Islet precursor cell (in vitro differentiated cells): ENCODE measurements around the gene PGBD2.
"Not testable (repeated sequence)": the region's sequence is repeated elsewhere in the genome, so short reads cannot be mapped to it uniquely, and the experiment has no call there.

Experiments used
- DNase-seq: peaks from one replicate; pipeline ENCODE4 v3.0.0-alpha.2; 2018

The PGBD2 gene

DNA sequence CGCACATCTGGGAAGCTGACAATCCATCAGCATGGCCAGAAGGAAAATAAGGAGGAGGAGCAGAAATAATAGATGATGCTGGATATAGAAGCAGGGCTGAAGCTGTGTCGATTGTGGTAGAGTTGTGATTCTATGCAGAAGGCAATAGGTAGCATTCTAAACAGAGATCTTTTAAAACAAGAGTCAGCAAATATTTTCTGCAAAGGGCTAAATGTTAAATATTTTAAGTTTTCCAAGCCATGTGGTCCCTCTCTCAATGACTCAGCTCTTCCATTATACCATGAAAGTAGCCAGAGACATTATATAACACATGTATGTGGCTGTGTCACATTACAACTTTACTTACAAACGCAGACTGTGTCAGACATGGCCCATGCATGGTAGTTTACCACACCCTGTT is 21.2 kb downstream of the PGBD2 start:
- DNase-seq = not testable (repeated sequence)

DNA sequence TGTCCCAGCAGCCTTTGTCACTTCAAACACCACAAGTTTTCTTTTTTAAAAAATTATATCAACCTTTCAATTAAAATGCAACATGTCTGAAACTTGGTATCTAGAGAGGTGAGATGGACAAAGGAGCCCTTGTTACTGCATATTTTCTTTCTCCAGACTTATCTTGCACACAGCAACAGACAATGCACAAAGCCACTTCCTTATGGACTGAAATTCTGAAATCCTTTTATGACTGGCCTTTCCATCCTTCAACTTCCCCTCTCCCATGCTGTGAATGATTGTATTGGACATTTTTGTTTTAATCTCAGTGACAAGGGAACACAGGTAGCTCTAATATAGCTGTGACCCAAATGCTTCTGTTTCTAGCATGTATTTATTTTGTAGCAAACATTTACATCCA is 22.1 kb downstream of the PGBD2 start:
- DNase-seq = not testable (repeated sequence)

DNA sequence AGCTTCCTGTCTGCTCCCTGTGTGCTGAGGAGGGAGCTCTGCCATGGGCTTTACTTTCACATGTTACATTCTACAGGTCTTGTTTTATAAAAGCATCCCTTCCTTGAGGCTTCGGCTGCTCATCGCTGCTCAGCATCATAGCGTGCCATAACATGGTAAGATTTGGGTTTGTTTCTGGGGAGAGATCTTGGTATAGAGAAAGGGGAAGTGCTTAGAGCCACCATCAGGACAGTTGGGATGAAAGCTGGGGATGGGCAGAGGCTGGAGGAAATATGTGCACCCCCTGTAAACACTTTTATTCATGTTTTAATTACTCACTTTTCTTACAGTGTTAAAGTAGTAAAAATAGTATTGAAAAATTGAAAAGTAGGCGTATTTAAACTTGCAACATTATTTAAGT is 24.0 kb downstream of the PGBD2 start:
- not testable (repeated sequence) for DNase-seq

DNA sequence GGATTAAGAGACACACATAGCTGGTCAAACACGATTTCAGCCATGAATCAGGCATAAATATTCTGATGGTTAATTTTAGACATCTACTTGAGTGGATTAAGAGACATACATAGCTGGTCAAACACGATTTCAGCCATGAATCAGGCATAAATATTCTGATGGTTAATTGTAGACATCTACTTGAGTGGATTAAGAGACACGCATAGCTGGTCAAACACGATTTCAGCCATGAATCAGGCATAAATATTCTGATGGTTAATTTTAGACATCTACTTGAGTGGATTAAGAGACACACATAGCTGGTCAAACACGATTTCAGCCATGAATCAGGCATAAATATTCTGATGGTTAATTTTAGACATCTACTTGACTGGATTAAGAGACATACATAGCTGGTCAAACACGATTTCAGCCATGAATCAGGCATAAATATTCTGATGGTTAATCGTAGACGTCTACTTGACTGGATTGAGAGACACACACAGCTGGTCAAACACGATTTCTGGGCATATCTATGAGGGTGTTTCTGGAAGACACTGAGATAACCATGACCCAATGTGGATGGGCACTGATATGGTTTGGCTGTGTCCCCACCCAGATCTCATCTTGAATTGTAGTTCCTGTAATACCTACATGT is 32.3 kb downstream of the PGBD2 start:
- DNase-seq = not testable (repeated sequence)

DNA sequence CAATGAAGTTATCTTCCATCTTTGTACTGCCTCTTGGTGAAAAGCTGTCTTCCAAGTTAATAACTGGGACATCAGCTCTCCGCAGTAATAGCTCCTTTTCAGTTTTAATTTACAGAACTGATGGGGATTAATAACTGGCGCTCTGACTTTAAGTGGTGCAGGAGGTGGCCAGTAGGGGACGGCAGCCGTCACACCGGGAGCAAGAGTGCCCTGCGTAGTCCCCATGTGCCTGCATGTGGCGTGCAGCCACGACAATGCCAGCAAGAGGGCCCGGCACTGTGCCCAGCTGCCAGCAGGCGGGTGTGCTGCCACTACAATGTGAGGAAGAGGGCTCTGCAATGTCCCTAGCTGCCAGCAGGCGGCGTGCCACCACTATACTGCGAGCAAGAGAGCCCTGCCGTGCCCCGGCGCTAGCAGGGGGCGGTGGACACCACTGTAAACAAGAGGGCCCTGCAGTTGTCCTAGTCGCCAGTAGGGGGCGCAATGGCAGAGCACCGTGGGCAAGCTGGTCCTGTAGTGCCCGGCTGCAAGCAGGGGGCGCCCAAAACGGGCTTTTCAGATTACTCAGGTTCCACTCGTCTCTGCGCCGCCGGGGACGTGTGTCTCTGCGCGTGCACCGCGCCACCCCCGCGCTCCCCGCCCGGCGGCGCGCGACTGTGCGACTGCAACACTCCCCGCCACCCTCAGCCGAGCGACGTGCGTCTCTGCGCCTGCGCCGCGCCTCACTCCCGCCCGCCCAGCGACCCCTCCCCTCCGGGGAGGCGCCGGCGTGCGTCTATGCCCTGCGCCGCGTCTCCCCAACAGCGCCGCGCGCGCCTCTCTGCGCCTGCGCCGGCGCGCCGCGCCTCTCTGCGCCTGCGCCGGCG is 38.3 kb downstream of the PGBD2 start:
- DNase-seq = not testable (repeated sequence)

DNA sequence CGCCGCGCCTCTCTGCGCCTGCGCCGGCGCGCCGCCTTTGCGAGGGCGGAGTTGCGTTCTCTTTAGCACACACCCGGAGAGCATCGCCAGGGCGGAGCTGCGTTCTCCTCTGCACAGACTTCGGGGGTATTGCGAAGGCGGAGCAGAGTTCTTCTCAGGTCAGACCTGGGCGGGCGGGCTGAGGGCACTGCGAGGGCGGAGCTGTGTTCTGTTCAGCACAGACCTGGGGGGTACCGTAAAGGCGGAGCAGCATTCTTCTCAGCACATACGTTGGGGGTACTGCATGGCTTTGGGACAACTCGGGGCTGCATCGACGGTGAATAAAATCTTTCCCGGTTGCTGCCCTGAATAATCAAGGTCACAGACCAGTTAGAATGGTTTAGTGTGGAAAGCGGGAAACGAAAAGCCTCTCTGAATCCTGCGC is 39.0 kb downstream of the PGBD2 start:
- DNase-seq = not testable (repeated sequence)

DNA sequence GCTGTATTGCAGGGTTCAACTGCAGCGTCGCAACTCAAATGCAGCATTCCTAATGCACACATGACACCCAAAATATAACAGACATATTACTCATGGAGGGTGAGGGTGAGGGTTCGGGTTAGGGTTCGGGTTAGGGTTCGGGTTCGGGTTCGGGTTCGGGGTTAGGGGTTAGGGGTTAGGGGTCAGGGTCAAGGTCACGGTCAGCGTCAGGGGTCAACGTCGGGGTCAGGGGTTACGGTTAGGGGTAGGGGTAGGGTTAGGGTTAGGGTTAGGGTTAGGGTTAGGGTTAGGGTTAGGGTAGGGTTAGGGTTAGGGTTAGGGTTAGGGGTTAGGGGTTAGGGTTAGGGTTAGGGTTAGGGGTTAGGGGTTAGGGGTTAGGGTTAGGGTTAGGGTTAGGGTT is 39.4 kb downstream of the PGBD2 start:
- not testable (repeated sequence) for DNase-seq

DNA sequence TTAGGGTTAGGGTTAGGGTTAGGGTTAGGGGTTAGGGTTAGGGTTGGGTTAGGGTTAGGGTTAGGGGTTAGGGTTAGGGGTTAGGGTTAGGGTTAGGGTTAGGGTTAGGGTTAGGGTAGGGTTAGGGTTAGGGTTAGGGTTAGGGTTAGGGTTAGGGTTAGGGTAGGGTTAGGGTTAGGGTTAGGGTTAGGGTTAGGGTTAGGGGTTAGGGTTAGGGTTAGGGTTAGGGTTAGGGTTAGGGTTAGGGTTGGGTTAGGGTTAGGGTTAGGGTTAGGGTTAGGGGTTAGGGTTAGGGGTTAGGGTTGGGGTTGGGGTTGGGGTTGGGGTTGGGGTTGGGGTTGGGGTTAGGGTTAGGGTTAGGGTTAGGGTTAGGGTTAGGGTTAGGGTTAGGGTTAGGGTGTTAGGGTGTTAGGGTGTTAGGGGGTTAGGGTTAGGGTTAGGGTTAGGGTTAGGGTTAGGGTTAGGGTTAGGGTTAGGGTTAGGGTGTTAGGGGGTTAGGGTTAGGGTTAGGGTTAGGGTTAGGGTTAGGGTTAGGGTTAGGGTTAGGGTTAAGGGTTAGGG is 39.9 kb downstream of the PGBD2 start:
- not testable (repeated sequence) for DNase-seq
